Mesendoderm (in vitro differentiated cells): ENCODE measurements around the gene PDZK1IP1.
"Not testable (repeated sequence)": the region's sequence is repeated elsewhere in the genome, so short reads cannot be mapped to it uniquely, and the experiment has no call there.

Experiments used
- DNase-seq: peaks from one replicate; pipeline ENCODE4 v3.0.0; 2013
- H2AK5ac ChIP-seq: 2 replicates; pipeline ENCODE4 v1.6.1; 2013; ENCODE audit warnings: low read length, inconsistent platforms
- H2BK120ac ChIP-seq: 2 replicates; pipeline ENCODE4 v1.6.1; 2013; ENCODE audit warnings: low read depth, mild to moderate bottlenecking, low read length, moderate library complexity, mixed read lengths
- H2BK15ac ChIP-seq: replicated peaks from 2 replicates; pipeline ENCODE4 v1.6.1; 2013; ENCODE audit warnings: low read depth, mild to moderate bottlenecking, moderate library complexity
- H2BK5ac ChIP-seq: 2 replicates; pipeline ENCODE4 v1.6.1; 2013; ENCODE audit warnings: low read length, inconsistent platforms
- H3K18ac ChIP-seq: 2 replicates; pipeline ENCODE4 v1.6.1; 2013; ENCODE audit warnings: mild to moderate bottlenecking, low read length, mixed read lengths
- H3K23ac ChIP-seq: one replicate; pipeline ENCODE4 v1.6.1; 2013; ENCODE audit warnings: low read length
- H3K27ac ChIP-seq: 2 replicates; pipeline ENCODE4 v1.5.1; 2013; ENCODE audit warnings: low read depth, mild to moderate bottlenecking, inconsistent platforms, low read length, moderate library complexity
- H3K27me3 ChIP-seq: 2 replicates; pipeline ENCODE4 v1.6.1; 2013; ENCODE audit warnings: low read length, control low read depth, mild to moderate bottlenecking, inconsistent platforms; ENCODE audit not compliant: insufficient read depth, poor library complexity
- H3K36me3 ChIP-seq: 2 replicates; pipeline ENCODE4 v1.6.1; 2013; ENCODE audit warnings: low read length, inconsistent platforms; ENCODE audit not compliant: control insufficient read depth, insufficient read depth
- H3K4ac ChIP-seq: one replicate; pipeline ENCODE4 v1.6.1; 2013; ENCODE audit warnings: low read depth, mild to moderate bottlenecking, low read length, moderate library complexity
- H3K4me1 ChIP-seq: 2 replicates; pipeline ENCODE4 v1.6.1; 2013; ENCODE audit warnings: low read depth, low read length, inconsistent platforms; ENCODE audit not compliant: control insufficient read depth
- H3K4me2 ChIP-seq: 2 replicates; pipeline ENCODE4 v1.6.1; 2013; ENCODE audit warnings: low read length
- H3K4me3 ChIP-seq: 2 replicates; pipeline ENCODE4 v1.5.1; 2013; ENCODE audit warnings: mild to moderate bottlenecking, low read length
- H3K56ac ChIP-seq: one replicate; pipeline ENCODE4 v1.6.1; 2013; ENCODE audit warnings: low read length
- H3K79me1 ChIP-seq: 2 replicates; pipeline ENCODE4 v1.6.1; 2013; ENCODE audit warnings: low read length, inconsistent platforms
- H3K79me2 ChIP-seq: 2 replicates; pipeline ENCODE4 v1.6.1; 2013; ENCODE audit warnings: mild to moderate bottlenecking, low read length; ENCODE audit not compliant: control insufficient read depth, insufficient read depth
- H3K9ac ChIP-seq: 2 replicates; pipeline ENCODE4 v1.6.1; 2013; ENCODE audit warnings: low read length, inconsistent platforms
- H4K5ac ChIP-seq: one replicate; pipeline ENCODE4 v1.6.1; 2013; ENCODE audit warnings: low read length
- H4K8ac ChIP-seq: one replicate; pipeline ENCODE4 v1.6.1; 2013; ENCODE audit warnings: low read depth, mild to moderate bottlenecking, control low read depth, low read length, moderate library complexity
- WGBS: extraction: QIAGEN DNeasy Blood & Tissue Kit; methylation state at CpG from one replicate; pipeline ENCODE4 v1.1.7; 2013; ENCODE audit warnings: low lambda C conversion rate, missing lambda C conversion rate; ENCODE audit not compliant: insufficient coverage; ENCODE audit errors: extremely low coverage; 5-methylcytosine and 5-hydroxymethylcytosine counted together

The PDZK1IP1 gene

GRCh38 chr1:47161298-47162040, 28.4 kb downstream of the PDZK1IP1 start:
- H2BK5ac ChIP-seq = no peak overlapping the region

GRCh38 chr1:47160716-47161115, 29.1 kb downstream of the PDZK1IP1 start:
- no peak overlapping the region for H3K23ac ChIP-seq
- H2BK5ac ChIP-seq = no peak overlapping the region
- H3K27ac ChIP-seq = no peak overlapping the region
- no peak for DNase-seq
- H3K18ac ChIP-seq = no peak overlapping the region
- H2BK120ac ChIP-seq = no peak overlapping the region
- no peak overlapping the region for H2BK15ac ChIP-seq
- no peak overlapping the region for H3K9ac ChIP-seq
- H3K27me3 ChIP-seq = no peaks in the 10 kb centered on the region
- H3K4me2 ChIP-seq = no peak overlapping the region
- H4K8ac ChIP-seq = no peak overlapping the region
- no peak overlapping the region for H3K56ac ChIP-seq
- no peaks in the 10 kb centered on the region for H3K79me2 ChIP-seq
- H3K36me3 ChIP-seq = no peaks in the 10 kb centered on the region
- no peak overlapping the region for H3K4me3 ChIP-seq
- no peaks in the 10 kb centered on the region for H3K4me1 ChIP-seq
- H3K4ac ChIP-seq = no peak overlapping the region
- H4K5ac ChIP-seq = no peak overlapping the region
- H2AK5ac ChIP-seq = no peak overlapping the region
- no peaks in the 10 kb centered on the region for H3K79me1 ChIP-seq

More at GRCh38 chr1:47161298-47162040, 28.4 kb downstream of the PDZK1IP1 start:
- DNase-seq = no peak
- Histone ChIP-seq H2AK5ac (no peak overlapping the region), H4K8ac (no peak overlapping the region), H3K18ac (no peak overlapping the region), H3K9ac (no peak overlapping the region), H3K79me1 (no peaks in the 10 kb centered on the region), H3K4me3 (no peak overlapping the region), H3K4me1 (no peaks in the 10 kb centered on the region), H3K4me2 (no peak overlapping the region), H3K36me3 (no peaks in the 10 kb centered on the region), H3K79me2 (no peaks in the 10 kb centered on the region), H3K27ac (no peak overlapping the region), H2BK120ac (no peak overlapping the region), H3K27me3 (no peaks in the 10 kb centered on the region), H3K23ac (no peak overlapping the region), H2BK15ac (no peak overlapping the region), H4K5ac (no peak overlapping the region), H3K56ac (no peak overlapping the region), H3K4ac (no peak overlapping the region)
- no CpG with 5 or more reads among the region's 5 CpGs for WGBS

GRCh38 chr1:47157957-47158356, 31.9 kb downstream of the PDZK1IP1 start:
- not testable (repeated sequence) for H3K56ac ChIP-seq, H3K18ac ChIP-seq, H2BK120ac ChIP-seq, H3K36me3 ChIP-seq, H4K5ac ChIP-seq, H3K23ac ChIP-seq, H3K4me3 ChIP-seq, H2BK5ac ChIP-seq, H3K79me1 ChIP-seq, H3K79me2 ChIP-seq, DNase-seq, H3K4me1 ChIP-seq, H4K8ac ChIP-seq, H3K4me2 ChIP-seq, H3K27me3 ChIP-seq, H2AK5ac ChIP-seq, H2BK15ac ChIP-seq, H3K4ac ChIP-seq, H3K9ac ChIP-seq, H3K27ac ChIP-seq
- WGBS = no CpG with 5 or more reads among the region's 3 CpGs

GRCh38 chr1:47156457-47156856, 33.4 kb downstream of the PDZK1IP1 start:
- not testable (repeated sequence) for H3K36me3 ChIP-seq, H3K18ac ChIP-seq, H3K79me1 ChIP-seq, H3K27ac ChIP-seq, H3K79me2 ChIP-seq, H2BK5ac ChIP-seq, DNase-seq, H4K8ac ChIP-seq, H3K4ac ChIP-seq, H2BK120ac ChIP-seq, H3K4me2 ChIP-seq, H2BK15ac ChIP-seq, H3K9ac ChIP-seq, H3K4me1 ChIP-seq, H3K27me3 ChIP-seq, H3K4me3 ChIP-seq, H3K23ac ChIP-seq, H4K5ac ChIP-seq, H2AK5ac ChIP-seq, H3K56ac ChIP-seq

GRCh38 chr1:47149162-47149561, 40.7 kb downstream of the PDZK1IP1 start:
- H2BK15ac ChIP-seq, H3K79me1 ChIP-seq, H3K4me3 ChIP-seq, H2AK5ac ChIP-seq, H3K4me1 ChIP-seq, H2BK5ac ChIP-seq, H2BK120ac ChIP-seq, H3K18ac ChIP-seq, H3K27ac ChIP-seq, H3K4me2 ChIP-seq, H3K27me3 ChIP-seq, H3K23ac ChIP-seq, H3K36me3 ChIP-seq, DNase-seq, H3K56ac ChIP-seq, H3K4ac ChIP-seq, H3K79me2 ChIP-seq, H3K9ac ChIP-seq, H4K5ac ChIP-seq, H4K8ac ChIP-seq: not testable (repeated sequence)
- WGBS = no CpG with 5 or more reads among the region's 9 CpGs
